Mesodermal cell (in vitro differentiated cells): Measurements from ENCODE around the gene NPIPB2.

Experiments used
- H3K27ac ChIP-seq: 2 replicates; pipeline ENCODE4 v1.7.0; 2013; ENCODE audit warnings: mild to moderate bottlenecking, low read depth, low read length, moderate library complexity; ENCODE audit not compliant: severe bottlenecking
- H3K36me3 ChIP-seq: 2 replicates; pipeline ENCODE4 v1.7.1; 2013; ENCODE audit warnings: mild to moderate bottlenecking, low read length, moderate library complexity; ENCODE audit not compliant: control insufficient read depth, insufficient read depth
- H3K4me1 ChIP-seq: one replicate; pipeline ENCODE4 v1.7.1; 2013; ENCODE audit warnings: mild to moderate bottlenecking, low read length; ENCODE audit not compliant: insufficient read depth, control insufficient read depth, poor library complexity, severe bottlenecking
- H3K4me3 ChIP-seq: 2 replicates; pipeline ENCODE4 v1.7.0; 2013; ENCODE audit warnings: low read length, control low read depth, mild to moderate bottlenecking; ENCODE audit not compliant: insufficient read depth, poor library complexity, severe bottlenecking; ENCODE audit errors: extremely low read depth
- H3K9me3 ChIP-seq: 2 replicates; pipeline ENCODE4 v1.7.1; 2013; ENCODE audit warnings: mild to moderate bottlenecking, low read length, moderate library complexity; ENCODE audit not compliant: control insufficient read depth
- whole genome bisulfite sequencing, 2 experiments: methylation state at CpG; one replicate each; pipeline ENCODE4 v1.1.5; 2013; ENCODE audit warnings: missing lambda C conversion rate in 2 of 2; ENCODE audit not compliant: insufficient coverage in 2 of 2; 5-methylcytosine and 5-hydroxymethylcytosine counted together

NPIPB2 gene

DNA sequence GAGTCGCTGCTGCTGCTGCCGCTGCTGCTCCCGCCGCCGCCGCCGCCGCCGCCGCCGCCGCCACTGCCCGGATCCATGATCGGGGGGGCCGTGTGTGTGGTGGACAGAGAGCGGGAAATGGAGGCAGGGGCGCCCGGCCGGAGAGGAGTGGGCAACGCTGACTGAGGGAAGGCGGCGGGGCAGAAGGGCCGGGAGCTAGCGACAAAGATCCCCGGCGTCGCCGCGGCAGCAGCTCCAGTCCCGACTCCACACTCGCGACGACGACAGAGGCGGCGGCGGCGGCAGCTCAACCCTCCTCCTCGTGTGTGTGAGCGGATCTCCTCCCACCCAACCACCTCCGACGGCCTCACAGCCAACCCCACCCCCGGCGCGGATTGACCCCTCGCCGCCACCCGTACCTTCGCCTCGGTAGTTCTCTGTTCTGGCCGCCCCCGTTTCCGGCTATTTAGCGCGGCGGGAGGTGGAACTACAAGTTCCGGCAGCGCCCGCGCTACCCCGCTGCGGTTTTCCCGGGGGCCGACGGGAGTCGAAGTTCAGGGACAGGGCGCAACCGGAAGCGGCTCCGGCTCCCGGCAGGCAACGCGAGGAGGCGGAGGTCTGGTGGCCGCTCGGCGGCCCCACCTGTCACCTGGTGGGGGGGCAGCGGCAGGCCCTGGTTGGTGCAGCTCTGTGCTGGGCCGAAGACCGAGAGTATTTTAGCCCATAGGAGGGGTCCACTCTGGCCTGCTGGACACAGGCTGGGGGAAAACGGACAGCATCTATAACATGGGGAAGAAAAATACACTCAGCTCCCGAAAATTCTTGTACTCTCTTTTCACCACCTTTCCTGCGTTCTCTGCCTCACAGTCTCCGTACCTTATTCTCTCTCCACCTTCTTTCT is 26.0 kb downstream of the NPIPB2 start, which contains the start of gene GSPT1:
TSS of gene GSPT1 (minus strand) at position 313 of the 880 bp plus-strand sequence. CDS start at position 77, 236 bp downstream.
- Histone ChIP-seq H3K4me3 (peak within 1 kb of the TSS; percentile 76), H3K36me3 (peaks cover 22% of the 10 kb centered on the region), H3K27ac (peak within 1 kb of the TSS; percentile 79), H3K4me1 (peaks cover 12% of the 10 kb centered on the region), H3K9me3 (no peaks in the 10 kb centered on the region)
- WGBS, 2 experiments = 3 to 4% methylated on average over 56 to 68 of the region's 84 CpGs

DNA sequence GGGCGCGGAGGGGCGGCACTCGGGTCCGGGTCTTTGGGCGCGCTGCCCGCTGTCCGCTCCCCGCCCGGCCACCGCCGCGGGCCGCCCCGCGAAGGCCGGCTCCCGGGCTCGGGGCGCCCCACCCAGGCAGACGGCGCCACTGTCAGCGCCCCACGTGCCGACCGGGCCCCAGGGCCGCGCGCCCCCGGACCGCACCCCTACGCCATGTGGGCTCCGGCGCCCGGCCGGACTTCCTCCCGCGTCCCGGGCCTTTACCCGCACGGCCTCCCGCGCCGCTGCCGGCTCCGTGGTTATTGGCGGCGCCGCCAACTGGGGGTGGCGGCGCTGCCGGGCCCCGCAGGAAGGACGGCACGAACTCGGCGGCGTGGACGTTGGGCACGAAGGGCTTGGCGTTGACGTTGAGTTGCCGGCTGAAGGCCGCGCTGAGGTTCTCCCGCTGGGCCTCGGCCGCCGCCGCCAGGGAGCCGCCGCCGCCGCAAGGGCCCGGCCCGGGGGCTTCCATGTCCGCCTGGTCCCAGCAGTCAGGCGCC is 26.7 kb downstream of the NPIPB2 start:
- 0 to 1% methylated on average over 59 to 66 of the region's 79 CpGs for WGBS, 2 experiments
- no peaks in the 10 kb centered on the region for H3K9me3 ChIP-seq
- peaks cover 15% of the 10 kb centered on the region for H3K4me1 ChIP-seq
- H3K27ac ChIP-seq = peak overlapping the region; percentile 79
- peak overlapping the region; percentile 76 for H3K4me3 ChIP-seq
- H3K36me3 ChIP-seq = peaks cover 22% of the 10 kb centered on the region

DNA sequence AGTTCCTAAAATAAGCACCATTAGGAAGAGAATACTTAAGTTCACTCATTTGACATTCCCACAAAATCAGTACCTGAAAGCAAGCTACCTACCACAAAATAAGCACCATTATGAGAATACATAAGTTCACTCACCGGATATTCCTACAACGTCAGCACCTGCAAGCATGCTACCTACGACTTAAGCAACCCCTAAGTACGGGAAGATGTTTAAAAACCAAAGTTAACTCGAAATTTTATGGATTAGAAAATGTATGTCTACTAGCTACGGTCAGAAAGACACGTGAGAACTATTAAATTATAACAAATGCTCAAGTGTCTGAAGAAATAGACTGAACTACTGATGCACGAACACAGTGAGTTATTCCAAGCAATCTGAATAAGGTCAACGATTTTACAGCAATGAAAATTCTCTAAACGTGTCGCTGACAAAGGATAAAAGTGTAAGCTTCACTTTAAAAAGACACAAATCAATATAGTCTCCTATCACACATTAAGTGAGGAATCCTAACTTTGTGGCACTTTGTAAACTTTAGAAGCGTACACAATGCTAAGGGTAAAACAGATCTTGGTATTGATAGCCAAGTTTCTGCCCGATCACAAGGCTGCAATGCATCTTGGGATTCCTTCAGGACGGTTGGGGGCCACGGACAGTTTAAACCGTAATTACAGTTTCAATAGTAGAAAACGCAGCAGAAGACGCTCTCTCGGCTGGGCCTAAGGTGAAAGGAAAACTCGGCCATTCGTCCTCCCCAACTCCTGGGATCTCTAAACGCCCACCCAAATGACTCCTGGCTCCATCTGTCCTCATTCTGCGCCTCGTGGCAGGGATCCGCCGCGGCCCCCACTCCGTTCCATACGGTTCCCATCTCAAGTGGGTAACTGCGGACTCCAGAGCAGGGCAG is 27.4 kb downstream of the NPIPB2 start:
- Histone ChIP-seq H3K4me3 (peak overlapping the region; percentile 76), H3K9me3 (no peaks in the 10 kb centered on the region), H3K36me3 (peaks cover 29% of the 10 kb centered on the region), H3K27ac (peak overlapping the region; percentile 41), H3K4me1 (peaks cover 18% of the 10 kb centered on the region)
- 2 to 7% methylated on average over 21 to 23 of the region's 30 CpGs for WGBS, 2 experiments

DNA sequence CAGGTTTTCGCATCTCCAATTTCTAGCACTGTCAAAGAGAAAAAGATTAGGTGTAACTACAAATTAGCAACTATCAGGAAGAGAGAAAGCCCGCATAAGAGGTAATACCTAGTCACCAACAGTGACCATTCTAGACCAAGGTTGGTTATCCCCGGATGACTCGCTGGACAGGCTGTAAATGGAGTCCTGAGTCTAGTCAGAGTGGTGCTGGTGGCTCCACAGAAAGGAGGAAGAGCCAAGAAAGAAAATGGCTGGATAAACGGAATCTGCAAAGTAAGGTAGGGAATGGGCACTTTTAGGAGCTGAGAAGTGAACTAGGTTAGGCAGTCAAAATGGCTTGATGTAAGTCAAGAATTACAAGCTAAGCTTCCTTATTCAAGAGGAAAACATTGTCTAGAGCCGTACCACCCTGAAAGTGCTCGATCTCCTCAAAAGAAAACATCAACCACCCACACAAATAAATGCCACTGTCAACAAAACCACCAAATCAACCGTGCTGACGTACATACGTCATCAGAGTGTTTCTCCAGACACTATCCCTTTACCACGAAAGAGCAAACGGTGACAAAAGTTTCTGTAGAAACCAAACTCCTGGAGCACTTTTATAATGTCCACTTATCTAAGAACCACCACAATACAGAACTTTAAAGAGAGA is 28.3 kb downstream of the NPIPB2 start:
- H3K9me3 ChIP-seq = no peaks in the 10 kb centered on the region
- H3K4me3 ChIP-seq = peak overlapping the region; percentile 76
- H3K4me1 ChIP-seq = peaks cover 18% of the 10 kb centered on the region
- H3K27ac ChIP-seq = no peak overlapping the region
- WGBS, 2 experiments = 72 to 79% methylated on average over 10 of the region's 12 CpGs
- H3K36me3 ChIP-seq = peaks cover 38% of the 10 kb centered on the region

DNA sequence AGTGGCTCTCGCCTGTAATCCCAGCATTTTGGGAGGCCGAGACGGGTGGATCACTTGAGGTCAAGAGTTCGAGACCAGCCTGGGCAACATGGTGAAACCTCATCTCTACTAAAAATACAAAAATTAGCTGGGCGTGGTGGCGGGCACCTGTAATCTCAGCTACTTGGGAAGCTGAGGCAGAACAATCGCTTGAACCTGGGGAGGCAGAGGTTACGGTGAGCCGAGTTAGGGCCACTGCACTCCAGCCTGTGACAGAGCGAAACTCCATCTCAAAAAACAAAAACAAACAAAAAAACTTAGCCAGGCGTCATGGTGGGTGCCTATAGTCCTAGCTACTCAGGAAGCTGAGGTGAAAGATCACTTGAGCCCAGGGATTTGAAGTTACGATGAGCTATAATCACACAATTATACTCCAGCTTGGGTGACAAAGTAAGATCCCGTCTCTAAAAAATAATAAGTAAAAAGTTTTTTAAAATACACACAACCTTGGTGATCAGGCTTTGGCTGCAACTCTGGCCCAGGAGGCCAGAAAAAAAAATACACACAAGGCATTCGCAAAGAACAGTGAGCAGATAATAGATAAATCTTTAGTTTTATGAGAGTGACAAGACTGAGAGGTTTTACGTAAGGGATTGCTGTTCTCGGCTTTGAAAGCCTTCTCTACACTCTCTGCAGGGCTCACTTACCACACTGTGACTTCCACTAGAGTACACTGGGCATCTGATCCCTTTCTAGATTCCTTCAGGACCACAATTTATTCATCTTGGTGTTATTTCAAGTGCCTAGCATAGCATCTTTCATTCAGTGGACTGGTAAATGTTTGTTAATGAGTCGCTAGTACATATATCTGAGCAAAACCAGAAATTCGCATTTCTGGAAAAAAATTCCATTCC is 31.9 kb downstream of the NPIPB2 start:
- H3K9me3 ChIP-seq = no peaks in the 10 kb centered on the region
- H3K4me3 ChIP-seq = no peak overlapping the region
- peaks cover 63% of the 10 kb centered on the region for H3K36me3 ChIP-seq
- peaks cover 18% of the 10 kb centered on the region for H3K4me1 ChIP-seq
- 77 to 96% methylated on average over 11 to 12 of the region's 18 CpGs for WGBS, 2 experiments
- no peak overlapping the region for H3K27ac ChIP-seq

DNA sequence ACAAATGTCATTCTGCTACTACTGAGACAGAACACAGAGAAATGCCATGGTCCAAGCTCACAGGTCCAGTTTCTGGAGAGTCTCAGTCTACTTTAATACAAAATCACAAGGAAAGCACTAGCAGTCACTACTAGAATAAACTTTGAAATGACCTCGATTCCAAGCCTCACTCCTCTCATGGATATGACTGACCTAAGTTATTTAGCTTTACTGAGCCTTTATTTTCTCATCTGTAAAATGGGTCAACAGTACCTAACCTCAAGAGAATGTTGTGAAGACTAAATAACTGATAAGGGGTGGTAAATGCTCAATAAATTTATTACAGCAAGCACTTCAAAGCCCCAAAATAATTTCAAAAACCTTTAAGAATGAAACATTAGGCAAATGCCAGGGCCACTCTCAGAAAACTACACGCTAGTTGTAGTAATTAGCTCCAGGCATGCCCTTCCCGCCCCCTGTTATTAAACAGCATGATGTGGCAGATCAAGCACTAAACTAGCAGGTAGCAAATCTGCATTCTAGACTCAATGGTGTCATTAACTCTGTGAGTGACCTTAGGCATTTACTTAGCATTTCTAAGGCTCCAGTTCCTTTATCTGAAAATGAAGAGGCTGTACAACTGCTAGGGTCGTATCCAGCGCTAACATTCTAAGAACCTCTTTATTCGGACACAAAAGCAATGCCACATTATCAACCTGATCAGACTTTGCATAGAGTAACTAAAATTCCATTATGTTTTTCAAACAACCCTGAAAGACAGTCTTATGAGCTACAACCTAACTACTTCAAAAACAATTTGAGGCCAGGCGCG is 34.5 kb downstream of the NPIPB2 start:
- Histone ChIP-seq H3K36me3 (peaks cover 65% of the 10 kb centered on the region), H3K4me1 (peaks cover 6% of the 10 kb centered on the region), H3K9me3 (no peaks in the 10 kb centered on the region), H3K27ac (no peak overlapping the region), H3K4me3 (no peak overlapping the region)
- 92 to 96% methylated on average over 7 to 8 of the region's 8 CpGs for WGBS, 2 experiments

DNA sequence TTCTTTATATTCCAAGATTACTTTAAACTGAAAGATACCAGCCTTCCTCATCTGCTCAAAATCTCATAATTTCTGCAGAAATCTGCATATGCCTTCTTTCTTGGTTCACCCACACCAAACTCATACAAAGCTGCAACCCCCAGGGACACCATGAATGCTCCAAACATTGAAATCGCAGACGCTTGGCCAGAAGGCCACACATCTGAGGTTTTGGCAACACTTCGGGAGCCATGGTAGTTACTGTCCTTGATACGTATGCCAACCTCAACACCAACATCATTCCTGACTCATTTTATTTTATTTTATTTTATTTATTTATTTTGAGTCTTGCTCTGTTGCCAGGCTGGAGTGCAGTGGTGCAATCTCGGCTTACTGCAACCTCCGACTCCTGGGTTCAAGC is 37.9 kb downstream of the NPIPB2 start:
- 100% methylated on average over 1 to 3 of the region's 6 CpGs for WGBS, 2 experiments
- Histone ChIP-seq H3K27ac (no peak overlapping the region), H3K36me3 (peaks cover 43% of the 10 kb centered on the region)

DNA sequence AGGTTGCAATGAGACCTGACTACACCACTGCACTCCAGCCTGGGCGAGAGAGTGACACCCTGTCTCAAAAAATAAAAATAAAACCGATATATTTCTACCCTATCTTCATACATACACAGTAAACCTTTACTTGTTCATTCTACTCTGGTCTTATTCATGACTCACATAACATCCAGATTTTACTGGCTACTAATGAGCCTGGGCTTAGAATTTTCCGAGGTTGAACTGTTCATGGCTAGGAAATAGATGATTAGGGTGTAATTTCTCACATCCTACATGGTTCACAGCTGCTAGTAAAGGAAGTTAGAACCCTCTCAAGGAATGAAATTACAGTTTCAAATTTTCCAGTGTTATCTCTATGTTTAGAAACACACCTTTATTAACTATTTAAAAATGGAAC is 40.8 kb downstream of the NPIPB2 start:
- H3K4me1 ChIP-seq = peaks cover 2% of the 10 kb centered on the region
- no peaks in the 10 kb centered on the region for H3K9me3 ChIP-seq
- 89 to 100% methylated on average over 2 of the region's 3 CpGs for WGBS, 2 experiments
- no peak overlapping the region for H3K4me3 ChIP-seq
- peaks cover 33% of the 10 kb centered on the region for H3K36me3 ChIP-seq
- H3K27ac ChIP-seq = no peak overlapping the region

More for the DNA sequence above, 37.9 kb downstream of the NPIPB2 start:
- H3K9me3 ChIP-seq = no peaks in the 10 kb centered on the region
- no peak overlapping the region for H3K4me3 ChIP-seq
- H3K4me1 ChIP-seq = no peaks in the 10 kb centered on the region
